Tongue (tissue), 2 donors: ENCODE data around the gene KLF14. TPM values are rescaled to one million over a fixed set of nuclear protein-coding genes. Genes with fewer than 3 reads are reported as not detected.
A peak's percentile ranks its signal among the peaks of the same experiment; 100 is the strongest.
"Not testable (repeated sequence)": the region's sequence is repeated elsewhere in the genome, so short reads cannot be mapped to it uniquely, and the experiment has no call there.

Source experiments
- DNase-seq: peaks from one replicate; pipeline ENCODE4 v3.0.0-alpha.2; 2015
- total RNA-seq: library from RNA; depleted of rRNA; stranded (reverse); fragments of >200 nt; gene quantifications from one replicate; pipeline ENCODE4 v1.2.3, GENCODE V29; 2014

The KLF14 gene
- total RNA-seq, 1 donor from 2014 or later: 1.1 TPM

DNA sequence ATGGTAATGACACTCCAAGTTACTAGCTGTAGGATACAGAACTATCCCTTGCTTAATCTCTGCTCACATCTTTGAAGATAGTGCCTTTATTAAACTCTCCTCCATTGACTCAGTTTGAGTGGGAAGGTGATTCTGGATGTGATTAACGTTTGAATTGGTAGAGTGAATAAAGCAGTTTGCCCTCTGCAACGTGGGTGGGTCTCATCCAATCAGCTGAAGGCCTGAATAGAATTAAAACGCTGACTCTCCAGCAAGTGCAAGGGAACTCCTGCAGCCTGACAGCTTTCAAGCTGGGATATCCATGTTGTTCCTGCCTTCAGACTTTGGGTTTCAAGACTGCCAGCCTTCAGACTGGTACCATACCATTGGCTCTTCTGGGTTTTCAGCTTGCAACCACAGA, 21.6 kb downstream of the KLF14 start:
- no peak for DNase-seq

DNA sequence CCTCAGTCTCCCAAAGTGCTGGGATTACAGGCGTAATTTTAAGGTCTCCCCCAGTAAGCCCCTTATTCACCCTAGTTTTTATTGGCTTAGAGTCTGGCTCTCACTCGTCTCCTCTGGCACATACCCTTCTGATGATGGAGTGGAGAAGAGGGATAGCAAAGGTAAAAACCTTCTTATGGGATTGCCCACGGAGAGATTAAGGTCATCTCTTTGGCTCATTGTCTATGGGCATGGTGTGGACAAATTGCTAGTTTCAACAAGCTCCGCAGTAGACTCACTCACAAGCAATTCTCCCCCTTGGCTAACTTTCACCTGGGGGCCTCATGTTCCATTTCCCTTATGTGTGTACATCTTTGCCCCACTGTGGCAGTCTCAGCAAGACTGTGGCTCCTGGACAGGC, 25.2 kb downstream of the KLF14 start:
- no peak for DNase-seq

DNA sequence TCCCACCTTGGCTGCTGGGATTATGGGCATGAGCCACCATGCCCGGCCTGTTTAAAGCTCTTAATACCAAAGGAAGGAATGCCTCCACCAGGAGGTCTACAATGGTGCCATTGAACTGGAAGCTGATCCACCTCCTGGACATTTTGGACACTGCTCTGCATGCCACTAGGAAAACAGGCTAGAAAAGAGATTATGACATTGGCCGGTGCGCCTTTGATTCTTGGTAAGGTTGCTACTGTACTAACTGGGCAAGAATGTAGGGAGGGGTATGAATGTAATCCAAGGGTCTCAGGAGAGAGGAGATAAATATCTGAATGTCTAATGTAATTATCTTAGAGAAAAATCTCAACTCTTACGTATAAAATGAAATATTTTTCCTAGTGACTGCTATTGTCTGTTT, 26.0 kb downstream of the KLF14 start:
- DNase-seq: no peak

DNA sequence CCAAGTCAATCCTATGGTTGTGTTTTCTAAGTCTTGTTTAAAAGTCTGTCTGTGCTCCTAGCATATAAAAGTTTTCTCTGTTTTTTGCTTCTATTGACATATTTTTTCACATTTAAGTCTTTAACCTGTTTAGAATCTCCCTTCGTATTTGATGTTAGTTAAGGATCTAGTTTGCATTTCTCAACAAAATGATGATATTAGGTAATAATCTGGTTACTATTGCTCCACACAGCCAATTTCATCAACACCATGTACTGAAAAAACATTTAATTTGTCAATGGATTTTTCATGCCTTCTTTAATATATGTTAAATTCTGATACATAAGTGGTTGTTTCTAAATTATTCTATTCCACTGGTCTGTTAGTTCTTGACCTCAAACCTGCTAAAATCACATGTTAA, 30.2 kb downstream of the KLF14 start:
- DNase-seq: no peak

DNA sequence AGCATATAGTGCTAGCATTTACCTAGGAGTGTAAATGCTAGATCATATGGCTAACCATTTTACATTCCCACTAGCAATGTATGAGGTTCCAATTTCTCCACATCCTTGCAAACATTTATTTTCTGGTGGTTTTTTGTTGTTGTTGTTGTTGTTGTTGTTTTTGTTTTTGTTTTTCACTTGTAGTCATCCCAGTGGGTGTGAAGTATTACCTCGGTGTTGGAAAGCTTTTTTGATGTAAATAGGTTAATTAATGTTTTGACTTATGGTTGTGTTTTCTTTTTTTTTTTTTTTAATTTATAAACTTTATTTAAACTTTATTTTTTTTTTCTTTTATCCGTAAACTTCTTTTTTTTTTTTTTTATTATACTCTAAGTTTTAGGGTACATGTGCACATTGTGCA, 32.4 kb downstream of the KLF14 start:
- no peak for DNase-seq

DNA sequence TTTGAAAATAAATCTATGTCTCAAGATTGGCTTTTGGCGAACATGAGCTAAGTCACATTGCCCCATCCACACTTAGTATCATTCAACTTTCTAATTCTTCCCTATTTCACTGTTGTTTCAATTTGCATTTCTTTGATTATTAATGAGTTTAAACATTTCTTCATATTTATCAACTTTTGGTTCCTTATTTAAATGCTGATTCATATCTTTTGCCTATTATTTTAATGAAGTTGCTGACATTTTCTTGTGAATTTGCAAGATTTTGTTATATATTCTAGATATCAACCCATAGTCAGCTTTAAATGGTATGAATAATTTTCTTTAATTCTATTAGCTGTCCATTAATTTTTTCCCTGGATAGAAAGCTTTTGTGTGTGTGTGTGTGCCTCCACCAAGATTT, 33.2 kb downstream of the KLF14 start:
- DNase-seq: no peak

DNA sequence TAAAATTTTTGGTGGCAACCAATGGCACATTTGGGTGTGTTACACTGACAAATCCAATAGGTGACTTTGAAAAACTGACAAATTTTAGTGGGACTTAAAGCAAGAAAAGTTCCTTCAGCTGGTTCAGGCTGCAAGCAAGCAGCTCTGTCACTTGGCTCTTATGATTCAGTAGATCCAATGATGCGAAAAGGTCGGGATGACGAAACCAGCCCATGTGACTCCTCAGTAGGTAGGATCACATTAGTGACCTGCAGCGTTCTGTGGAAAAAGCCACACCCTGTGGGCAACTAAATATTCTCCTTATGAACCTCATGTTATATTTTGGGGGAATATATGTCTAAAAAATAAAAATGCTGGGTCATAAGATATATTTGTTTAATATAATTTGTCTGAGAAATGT, 34.3 kb downstream of the KLF14 start:
- no peak for DNase-seq

DNA sequence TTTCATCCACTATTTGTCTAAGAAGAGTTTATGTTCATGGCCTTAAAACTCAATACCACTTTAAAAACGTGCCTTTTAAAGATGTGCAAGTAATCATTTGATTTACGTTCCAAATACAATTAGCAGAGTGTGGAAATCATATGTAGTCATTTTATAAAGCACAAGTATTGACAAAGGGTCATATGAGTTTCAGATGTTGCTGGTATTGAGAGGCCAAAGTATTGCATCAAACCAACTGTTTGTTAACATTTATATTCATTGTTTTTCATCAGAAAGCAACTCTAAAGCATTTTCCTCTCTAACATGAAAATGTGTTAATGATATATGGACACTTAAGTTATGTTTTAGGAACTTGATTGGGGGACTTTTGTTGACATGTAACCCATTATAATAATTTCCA, 36.2 kb downstream of the KLF14 start:
- no peak for DNase-seq

DNA sequence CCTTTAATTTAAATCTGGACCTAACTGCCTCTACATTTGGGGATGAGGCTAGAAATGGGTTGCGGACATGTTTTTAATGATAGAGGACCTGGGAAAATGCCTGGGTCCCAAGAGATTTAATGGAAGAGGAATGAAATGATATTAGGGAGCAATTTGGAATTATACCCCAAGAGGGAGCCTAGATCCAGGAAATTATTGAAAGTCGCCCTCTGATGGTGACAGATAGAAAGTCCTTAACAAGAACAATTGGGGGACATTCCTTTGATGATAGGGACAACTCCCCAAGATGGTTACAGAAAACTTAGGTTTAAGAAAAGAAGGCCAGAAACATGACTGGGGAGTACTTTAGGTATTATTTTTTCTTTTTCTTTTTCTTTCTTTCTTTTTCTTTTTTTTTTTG, 38.2 kb downstream of the KLF14 start:
- DNase-seq: peak; percentile 32

DNA sequence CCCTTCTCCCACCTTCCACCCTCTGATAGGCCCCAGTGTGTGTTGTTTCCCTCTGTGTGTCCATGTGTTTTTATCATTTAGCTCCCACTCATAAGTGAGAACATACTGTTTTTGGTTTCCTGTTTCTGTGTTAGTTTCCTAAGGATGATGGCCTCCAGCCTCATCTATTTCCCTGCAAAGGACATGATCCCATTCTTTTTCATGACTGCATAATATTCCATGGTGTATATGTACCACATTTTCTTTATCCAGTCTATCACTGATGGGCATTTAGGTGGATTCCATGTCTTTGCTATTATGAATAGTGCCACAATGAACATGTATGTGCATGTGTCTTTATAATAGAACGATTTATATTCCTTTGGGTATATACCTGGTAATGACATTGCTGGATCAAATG, 41.6 kb downstream of the KLF14 start:
- DNase-seq: not testable (repeated sequence)

DNA sequence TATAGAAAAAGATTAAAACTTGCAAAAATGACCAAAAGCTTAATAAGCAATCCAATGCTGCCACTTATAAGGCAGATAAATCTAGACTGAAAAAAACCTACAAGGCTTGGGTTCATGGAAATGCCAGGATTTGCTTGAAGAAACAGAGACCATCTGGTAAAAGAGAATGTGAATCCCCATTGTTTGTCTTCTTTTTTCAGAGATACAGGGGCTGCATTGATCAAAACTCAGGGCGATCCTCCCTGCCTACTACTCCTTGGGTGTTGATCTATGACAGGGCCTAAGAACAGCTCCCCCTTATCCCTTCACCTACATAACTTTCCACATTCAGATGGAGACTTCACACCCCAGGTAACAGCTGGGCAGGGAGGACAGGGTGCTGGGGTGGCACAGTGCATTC, 44.3 kb downstream of the KLF14 start:
- no peak for DNase-seq

DNA sequence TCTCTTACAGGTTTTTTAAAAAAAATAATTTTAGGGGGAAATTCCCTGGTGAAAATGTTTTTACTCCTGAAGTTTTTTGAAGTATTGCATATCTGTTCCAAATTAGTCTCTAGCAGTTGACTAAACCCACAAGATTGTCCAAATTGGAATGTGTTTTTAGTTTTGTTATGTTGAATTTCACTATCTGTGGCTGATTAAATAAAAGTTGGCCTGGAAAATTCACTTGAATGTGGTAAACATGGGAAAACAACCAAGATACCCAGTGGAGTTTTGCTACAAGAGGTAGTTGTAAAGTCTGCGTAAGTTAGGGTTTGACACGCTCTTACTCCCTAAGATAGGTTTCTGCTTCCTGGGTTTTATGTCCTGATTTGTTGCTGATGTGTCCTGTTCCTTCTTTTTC, 51.0 kb downstream of the KLF14 start:
- DNase-seq: no peak

Other genes with a start within 250 kb of the KLF14 start
- 951 TPM for gene MEST, start 242.1 kb downstream of the KLF14 start, total RNA-seq
- gene COPG2, start 65.5 kb downstream of the KLF14 start, total RNA-seq: 38.5 TPM
- not detected for gene TSGA13, start 47.7 kb downstream of the KLF14 start, total RNA-seq